DMS53 treated with DMSO at 0.1 percent for 48 hours (cell line): ENCODE results near the gene SERPINA1.
"Not testable (repeated sequence)": the region's sequence is repeated elsewhere in the genome, so short reads cannot be mapped to it uniquely, and the experiment has no call there.

Experiments used
- DNase-seq: peaks from one replicate; lab custom pipeline; 2025; ENCODE audit not compliant: unreplicated experiment; lab: John Stamatoyannopoulos, UW

Gene SERPINA1

GRCh38 chr14:94388384-94389103, at the start of gene SERPINA1:
TSS of gene SERPINA1 (minus strand) at chr14:94388602. CDS start at chr14:94383237, 5,365 bp downstream.
- no peak for DNase-seq

GRCh38 chr14:94428610-94429009, 40.2 kb upstream of the SERPINA1 start:
- DNase-seq: no peak

GRCh38 chr14:94427016-94427613, 38.7 kb upstream of the SERPINA1 start:
- DNase-seq: no peak

- no peak for DNase-seq
Measured at GRCh38 chr14:94426526-94426925, 38.1 kb upstream of the SERPINA1 start.

GRCh38 chr14:94424371-94424770, 36.0 kb upstream of the SERPINA1 start:
- no peak for DNase-seq

GRCh38 chr14:94423453-94424056, 35.2 kb upstream of the SERPINA1 start:
- DNase-seq: peak; percentile 2

- DNase-seq: no peak
Measured at GRCh38 chr14:94421316-94421715, 32.9 kb upstream of the SERPINA1 start.

GRCh38 chr14:94417497-94418205, 29.2 kb upstream of the SERPINA1 start:
- DNase-seq: not testable (repeated sequence)

- no peak for DNase-seq
Measured at GRCh38 chr14:94412671-94413638, 24.6 kb upstream of the SERPINA1 start.

- no peak for DNase-seq
Measured at GRCh38 chr14:94411638-94412037, 23.2 kb upstream of the SERPINA1 start.

- not testable (repeated sequence) for DNase-seq
Measured at GRCh38 chr14:94409430-94409829, 21.0 kb upstream of the SERPINA1 start.

- DNase-seq: no peak
Measured at GRCh38 chr14:94408546-94409095, 20.2 kb upstream of the SERPINA1 start.

GRCh38 chr14:94407906-94408305, 19.5 kb upstream of the SERPINA1 start:
- DNase-seq: no peak

- no peak for DNase-seq
Measured at GRCh38 chr14:94406910-94407309, 18.5 kb upstream of the SERPINA1 start.

GRCh38 chr14:94405486-94405885, 17.1 kb upstream of the SERPINA1 start:
- DNase-seq: no peak

- no peak for DNase-seq
Measured at GRCh38 chr14:94404561-94404960, 16.2 kb upstream of the SERPINA1 start.

GRCh38 chr14:94403312-94403932, 15.0 kb upstream of the SERPINA1 start:
- no peak for DNase-seq

- no peak for DNase-seq
Measured at GRCh38 chr14:94401083-94401482, 12.7 kb upstream of the SERPINA1 start.

- no peak for DNase-seq
Measured at GRCh38 chr14:94400422-94400841, 12.0 kb upstream of the SERPINA1 start.

GRCh38 chr14:94398536-94398935, 10.1 kb upstream of the SERPINA1 start:
- DNase-seq: no peak
